ENCODE measurements around the gene RHBDD3.

RHBDD3 gene

DNA sequence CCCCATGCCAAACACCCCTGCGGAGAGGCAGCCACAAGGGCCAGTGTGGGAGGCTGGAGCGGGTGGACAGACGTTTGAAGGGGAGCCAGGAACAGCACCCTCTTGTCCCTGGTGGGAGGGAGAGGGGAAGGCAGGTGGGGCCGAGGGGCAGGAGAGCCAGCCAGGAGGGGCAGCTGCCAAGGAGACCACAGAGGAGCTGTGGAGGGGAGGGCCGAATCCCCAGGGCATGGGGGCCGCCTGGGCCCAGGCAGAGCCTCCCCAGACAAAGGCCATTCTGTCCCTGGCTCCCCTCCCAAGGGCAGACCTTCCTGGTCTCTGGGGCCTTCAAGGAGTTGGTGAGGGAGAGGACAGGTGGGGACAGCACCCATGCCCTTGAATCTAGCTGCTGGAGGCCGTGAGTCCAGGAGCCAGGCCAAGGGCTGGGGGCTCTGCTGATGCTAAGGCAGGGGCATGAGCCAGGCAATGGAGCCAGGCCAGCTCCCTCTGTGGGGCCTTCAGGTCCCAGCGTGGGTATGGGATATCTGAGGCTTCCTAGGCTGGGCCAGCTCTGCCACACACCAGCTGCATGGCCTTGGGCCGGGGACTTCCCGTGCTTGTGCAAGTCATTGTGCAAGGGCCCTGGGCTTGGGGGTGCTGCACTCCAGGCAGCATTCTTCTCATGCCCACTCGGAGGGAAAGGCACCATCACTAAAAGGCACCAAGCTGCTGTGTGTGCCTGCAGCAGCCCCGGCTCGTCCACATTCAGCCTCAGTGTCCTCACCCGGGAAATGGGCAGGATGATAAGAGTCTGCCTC is 50.7 kb downstream of the RHBDD3 start:
- DNase-seq (ENCODE audit: low read depth), result no peak

- no peak for DNase-seq (ENCODE audit: low read depth)
Observed at GRCh38 chr22:29216011-29216872, 51.5 kb downstream of the RHBDD3 start.

- DNase-seq (ENCODE audit: low read depth), result no peak
Observed at GRCh38 chr22:29215012-29215860, 52.5 kb downstream of the RHBDD3 start.

DNA sequence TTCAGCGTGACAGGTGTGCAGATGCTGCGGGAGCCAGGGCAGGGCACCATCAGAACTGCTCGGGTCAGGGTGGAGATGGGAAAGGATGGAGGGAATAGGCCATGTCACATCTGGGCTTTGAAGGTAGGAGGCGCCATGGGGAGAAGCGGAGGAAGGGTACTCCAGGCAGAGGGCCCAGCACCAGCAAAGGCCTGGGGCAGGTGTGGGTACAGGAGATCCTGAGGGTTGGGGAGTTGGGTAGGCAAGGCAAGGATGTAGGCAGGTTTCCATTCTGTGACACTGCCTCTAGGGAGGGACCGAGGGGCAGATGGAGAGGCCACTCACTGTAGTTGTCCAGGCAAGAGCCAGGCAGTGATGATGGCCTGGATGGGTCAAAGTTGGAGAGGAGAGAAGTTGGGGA is 53.5 kb downstream of the RHBDD3 start:
- DNase-seq (ENCODE audit: low read depth), result no peak

DNA sequence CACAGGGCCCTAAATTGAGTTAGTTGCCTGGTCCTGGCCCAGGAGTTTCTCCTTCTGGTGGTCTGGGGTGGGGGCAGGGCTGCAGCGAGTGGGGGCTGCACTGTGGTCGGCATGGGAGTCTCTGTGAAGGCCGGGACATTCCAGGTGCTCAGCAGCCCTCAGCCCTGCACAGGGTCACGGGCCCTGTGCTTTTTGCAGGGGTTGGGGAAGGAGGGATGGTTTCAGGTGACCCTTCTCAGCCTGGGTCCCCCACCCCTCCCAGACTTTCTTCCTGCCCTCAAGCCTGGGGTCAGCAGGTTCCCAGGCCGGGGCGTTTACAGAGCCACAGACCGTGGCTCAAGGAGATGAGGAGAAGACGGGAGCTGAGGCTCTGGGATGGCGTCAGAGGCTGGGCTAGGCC is 54.3 kb downstream of the RHBDD3 start:
- DNase-seq (ENCODE audit: low read depth), result no peak

- no peak for DNase-seq (ENCODE audit: low read depth)
Observed at GRCh38 chr22:29212743-29213142, 55.0 kb downstream of the RHBDD3 start.

DNA sequence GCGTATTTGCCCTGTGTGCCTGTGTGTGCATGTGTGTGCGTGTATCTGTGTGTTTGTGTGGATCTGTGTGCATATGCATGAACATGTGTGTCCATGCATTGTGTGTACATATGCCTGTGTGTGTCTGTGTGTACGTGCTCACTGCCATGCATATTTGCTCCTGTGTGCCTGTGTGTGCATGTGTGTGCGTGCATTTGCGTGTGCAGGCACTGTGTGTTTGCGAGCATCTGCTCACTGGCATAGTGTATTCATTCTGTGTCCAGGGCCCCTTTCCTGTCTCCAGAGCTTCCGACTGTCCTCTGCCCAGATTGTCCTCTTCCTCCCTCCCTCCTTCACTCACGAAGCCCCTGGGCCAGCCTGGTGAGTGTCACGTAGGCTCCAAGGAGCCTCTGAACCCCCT is 56.3 kb downstream of the RHBDD3 start:
- DNase-seq (ENCODE audit: low read depth), result no peak

GRCh38 chr22:29211066-29211465 is 56.7 kb downstream of the RHBDD3 start:
- DNase-seq (ENCODE audit: low read depth), result no peak
